ENCODE measurements around the gene SERPINB10. TPM values are rescaled to one million over a fixed set of nuclear protein-coding genes. Genes with fewer than 3 reads are reported as not detected.
A peak's percentile ranks its signal among the peaks of the same experiment; 100 is the strongest.

Gene SERPINB10
- total RNA-seq, 2 donors from 2014 or later = not detected

DNA sequence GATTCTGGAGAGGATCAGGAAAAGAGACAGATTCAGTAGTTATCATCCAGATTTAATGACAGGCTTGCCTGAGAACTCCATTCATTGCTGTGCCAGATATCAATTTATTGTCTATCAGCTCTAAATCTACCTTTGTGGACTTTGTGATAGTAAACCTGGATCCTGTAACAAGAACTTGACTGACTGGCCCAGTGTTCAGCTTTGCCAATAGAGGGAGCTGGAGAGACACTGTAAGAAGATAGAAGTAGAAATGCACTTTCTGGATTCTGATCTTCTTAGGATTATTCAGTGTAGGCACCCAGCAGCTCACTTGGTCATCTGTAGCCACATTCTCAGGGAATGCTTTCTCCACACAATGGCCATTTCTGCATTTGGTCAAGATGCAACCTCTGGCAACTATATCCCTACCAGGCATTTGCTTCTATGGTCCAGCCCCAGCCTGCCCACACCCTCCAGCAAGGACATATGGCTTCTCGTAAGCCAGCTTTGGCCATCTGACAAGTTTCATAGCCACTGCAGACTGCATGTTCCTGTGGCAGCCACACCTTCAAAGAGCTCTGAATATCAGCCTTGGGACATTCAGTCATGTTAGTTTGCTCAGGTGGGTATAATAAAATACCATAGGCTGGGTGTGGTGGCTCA lies 56.0 kb downstream of the SERPINB10 start:
- peak; percentile 77 for TF ChIP-seq CTCF (IDR thresholded peaks at IDR 0.05)
- Histone ChIP-seq H3K9me3 (no peaks in the 10 kb centered on the region), H3K27me3 (replicated peaks; ENCODE audit: insufficient read depth) (no peaks in the 10 kb centered on the region), H3K4me1 (ENCODE audit: control insufficient read depth in 1 of 2, low read depth in 2 of 2) (no peaks in the 10 kb centered on the region), H3K4me3 (no peak overlapping the region), H3K36me3 (no peaks in the 10 kb centered on the region), H3K27ac (no peak overlapping the region)
- DNase-seq (ENCODE audit: low spot score) (no peak), ATAC-seq (ENCODE audit: insufficient number of reproducible peaks, low FRiP score, low read depth) (no peak)

DNA sequence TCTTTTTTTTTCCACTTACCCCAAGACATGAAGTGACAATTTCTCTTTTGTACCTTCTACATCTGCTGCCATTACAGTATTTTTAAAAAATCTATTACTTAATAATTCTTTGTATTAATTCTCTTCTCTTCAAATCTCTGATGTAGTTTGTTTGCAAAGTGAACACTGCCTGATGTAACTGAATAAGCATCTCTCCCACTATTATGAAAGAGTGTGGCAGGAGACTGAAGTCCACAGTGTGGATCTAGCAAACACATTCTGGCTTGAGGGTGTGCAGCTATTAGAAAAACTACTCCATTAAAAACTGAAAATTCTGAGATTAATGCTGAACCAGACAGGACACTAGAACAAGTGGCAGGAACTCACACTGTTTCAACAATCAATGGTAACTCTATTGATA lies 57.1 kb downstream of the SERPINB10 start:
- no peaks in the 10 kb centered on the region for H3K9me3 ChIP-seq
- ATAC-seq (ENCODE audit: insufficient number of reproducible peaks, low FRiP score, low read depth) (no peak), DNase-seq (ENCODE audit: low spot score) (no peak)
- H3K4me3 ChIP-seq = no peak overlapping the region
- no peak overlapping the region for H3K27ac ChIP-seq
- H3K27me3 ChIP-seq (replicated peaks; ENCODE audit: insufficient read depth) = no peaks in the 10 kb centered on the region
- no peak for TF ChIP-seq CTCF (IDR thresholded peaks at IDR 0.05)
- peaks cover 6 to 8% of the 10 kb centered on the region in 2 donors for H3K4me1 ChIP-seq (ENCODE audit: control insufficient read depth in 1 of 2, low read depth in 2 of 2)
- no peaks in the 10 kb centered on the region for H3K36me3 ChIP-seq

DNA sequence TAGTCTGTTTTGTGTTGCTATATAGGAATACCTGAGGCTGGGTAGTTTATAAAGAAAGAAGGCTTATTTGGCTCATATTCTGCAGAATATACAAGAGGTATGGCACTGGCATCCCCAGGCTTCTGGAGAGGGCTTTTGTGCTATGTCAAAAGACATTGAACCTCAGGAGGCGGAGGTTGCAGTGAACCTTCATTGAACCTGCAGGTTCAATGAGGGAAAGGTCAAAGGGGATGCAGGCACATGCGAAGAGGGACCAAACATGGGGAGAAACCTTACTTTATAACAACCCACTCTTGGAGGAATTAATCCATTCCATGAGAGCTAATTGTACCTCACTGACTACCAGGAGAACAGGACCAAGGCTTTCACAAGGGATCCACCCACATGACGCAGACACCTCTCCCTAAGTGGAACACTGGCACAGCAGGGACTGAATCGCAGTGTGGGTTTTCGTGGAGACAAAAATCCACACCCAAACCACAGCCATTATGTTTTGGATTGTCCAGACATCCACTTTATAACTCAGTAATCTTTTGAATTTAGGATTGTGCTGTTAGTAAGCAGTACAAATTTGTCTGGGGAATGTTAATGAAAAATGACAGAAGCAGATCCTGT lies 58.1 kb downstream of the SERPINB10 start:
- TF ChIP-seq CTCF (IDR thresholded peaks at IDR 0.05) = no peak
- Histone ChIP-seq H3K9me3 (no peaks in the 10 kb centered on the region), H3K4me1 (ENCODE audit: control insufficient read depth in 1 of 2, low read depth in 2 of 2) (peaks cover 6 to 9% of the 10 kb centered on the region in 2 donors), H3K27me3 (replicated peaks; ENCODE audit: insufficient read depth) (no peaks in the 10 kb centered on the region), H3K4me3 (no peak overlapping the region), H3K36me3 (no peaks in the 10 kb centered on the region), H3K27ac (no peak overlapping the region)
- DNase-seq (ENCODE audit: low spot score) (no peak), ATAC-seq (ENCODE audit: insufficient number of reproducible peaks, low FRiP score, low read depth) (no peak)

GRCh38 chr18:63969942-63970808 lies 62.4 kb downstream of the SERPINB10 start, which contains the start of gene SERPINB8:
Gene SERPINB8, plus strand, starts transcription at chr18:63970081. Its CDS starts 8,228 bp downstream, at chr18:63978309.
- DNase-seq (ENCODE audit: low spot score) = peak; percentile 78
- Histone ChIP-seq H3K4me3 (peak within 1 kb of the TSS; percentile 97), H3K9me3 (no peaks in the 10 kb centered on the region), H3K36me3 (no peaks in the 10 kb centered on the region), H3K4me1 (ENCODE audit: control insufficient read depth in 1 of 2, low read depth in 2 of 2) (peaks cover 10 to 16% of the 10 kb centered on the region in 2 donors), H3K27ac (peak within 1 kb of the TSS; percentile 100), H3K27me3 (replicated peaks; ENCODE audit: insufficient read depth) (no peaks in the 10 kb centered on the region)
- peak; percentile 98 for ATAC-seq (ENCODE audit: insufficient number of reproducible peaks, low FRiP score, low read depth)
- no peak for TF ChIP-seq CTCF (IDR thresholded peaks at IDR 0.05)

DNA sequence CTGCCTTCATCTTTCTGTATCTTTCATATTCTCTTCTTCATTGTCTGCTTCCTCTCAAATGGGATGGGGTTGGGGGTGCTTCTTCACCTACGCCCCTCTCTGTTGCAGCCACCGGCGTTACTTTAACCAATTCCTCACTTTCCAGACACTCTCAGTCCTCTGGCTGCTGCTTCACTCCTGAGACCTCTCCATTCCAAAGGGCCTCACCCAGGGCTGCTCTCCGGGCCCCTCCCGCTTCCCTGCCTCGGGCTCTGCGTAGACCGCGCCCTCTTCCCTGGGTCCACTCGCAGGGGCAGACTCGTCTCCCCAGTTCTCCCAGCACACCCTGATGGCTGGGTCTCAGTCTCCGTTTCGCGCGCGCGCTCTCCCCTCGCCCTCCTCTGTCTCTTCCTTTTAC lies 63.0 kb downstream of the SERPINB10 start:
- no peak for TF ChIP-seq CTCF (IDR thresholded peaks at IDR 0.05)
- DNase-seq (ENCODE audit: low spot score) = no peak
- ATAC-seq (ENCODE audit: insufficient number of reproducible peaks, low FRiP score, low read depth) = peak; percentile 18
- Histone ChIP-seq H3K36me3 (no peaks in the 10 kb centered on the region), H3K4me3 (peak overlapping the region; percentile 97), H3K9me3 (no peaks in the 10 kb centered on the region), H3K27ac (peak overlapping the region; percentile 100), H3K4me1 (ENCODE audit: control insufficient read depth in 1 of 2, low read depth in 2 of 2) (peaks cover 10 to 16% of the 10 kb centered on the region in 2 donors), H3K27me3 (replicated peaks; ENCODE audit: insufficient read depth) (no peaks in the 10 kb centered on the region)
